Endothelial cell (in vitro differentiated cells): ENCODE measurements around the gene GHDC. TPM values are rescaled to one million over a fixed set of nuclear protein-coding genes. Genes with fewer than 3 reads are reported as not detected.

Experiments
- DNase-seq: peaks from one replicate; pipeline ENCODE4 v3.0.0; 2021; ENCODE audit warnings: low spot score
- H3K27ac Mint-ChIP-seq: one replicate; pipeline ENCODE4 v1.8.0; 2021; ENCODE audit warnings: mixed read lengths, inconsistent platforms; ENCODE audit not compliant: unreplicated experiment
- H3K27me3 Mint-ChIP-seq: one replicate; pipeline ENCODE4 v1.8.0; 2021; ENCODE audit warnings: mild to moderate bottlenecking, moderate library complexity, mixed read lengths, inconsistent platforms; ENCODE audit not compliant: unreplicated experiment
- H3K36me3 Mint-ChIP-seq: one replicate; pipeline ENCODE4 v1.8.0; 2021; ENCODE audit warnings: mild to moderate bottlenecking, low read depth, mixed read lengths, inconsistent platforms; ENCODE audit not compliant: unreplicated experiment
- H3K4me1 Mint-ChIP-seq: one replicate; pipeline ENCODE4 v1.8.0; 2021; ENCODE audit warnings: mild to moderate bottlenecking, mixed read lengths, inconsistent platforms; ENCODE audit not compliant: unreplicated experiment
- H3K4me3 Mint-ChIP-seq: one replicate; pipeline ENCODE4 v1.8.0; 2021; ENCODE audit warnings: mild to moderate bottlenecking, mixed read lengths, inconsistent platforms; ENCODE audit not compliant: unreplicated experiment
- H3K9me3 Mint-ChIP-seq: one replicate; pipeline ENCODE4 v1.8.0; 2021; ENCODE audit warnings: mixed read lengths, inconsistent platforms; ENCODE audit not compliant: unreplicated experiment
- total RNA-seq: library from RNA; stranded (reverse); fragmentation: NEBNext Ultra II Directional; extraction: Animal tissue kit (Norgen Biotek cat#: 25700); gene quantifications from one replicate; pipeline ENCODE4 v1.2.1, GENCODE V29; 2021; ENCODE audit not compliant: unreplicated experiment
- TF ChIP-seq, protein P1 (sequence below): fragments of 200-600 bp; sonication (generic); IDR thresholded peaks from one replicate; pipeline ENCODE4 v1.5.0; 2021; ENCODE audit warnings: antibody characterized with exemption; ENCODE audit not compliant: unreplicated experiment

Gene GHDC
- total RNA-seq, 1 donor from 2014 or later: 7.2 TPM

- Mint-ChIP-seq H3K36me3 (no peaks in the 10 kb centered on the region), H3K4me1 (no peaks in the 10 kb centered on the region), H3K27ac (no peak overlapping the region), H3K27me3 (no peaks in the 10 kb centered on the region), H3K4me3 (no peak overlapping the region), H3K9me3 (no peaks in the 10 kb centered on the region)
- TF ChIP-seq, protein P1, sequence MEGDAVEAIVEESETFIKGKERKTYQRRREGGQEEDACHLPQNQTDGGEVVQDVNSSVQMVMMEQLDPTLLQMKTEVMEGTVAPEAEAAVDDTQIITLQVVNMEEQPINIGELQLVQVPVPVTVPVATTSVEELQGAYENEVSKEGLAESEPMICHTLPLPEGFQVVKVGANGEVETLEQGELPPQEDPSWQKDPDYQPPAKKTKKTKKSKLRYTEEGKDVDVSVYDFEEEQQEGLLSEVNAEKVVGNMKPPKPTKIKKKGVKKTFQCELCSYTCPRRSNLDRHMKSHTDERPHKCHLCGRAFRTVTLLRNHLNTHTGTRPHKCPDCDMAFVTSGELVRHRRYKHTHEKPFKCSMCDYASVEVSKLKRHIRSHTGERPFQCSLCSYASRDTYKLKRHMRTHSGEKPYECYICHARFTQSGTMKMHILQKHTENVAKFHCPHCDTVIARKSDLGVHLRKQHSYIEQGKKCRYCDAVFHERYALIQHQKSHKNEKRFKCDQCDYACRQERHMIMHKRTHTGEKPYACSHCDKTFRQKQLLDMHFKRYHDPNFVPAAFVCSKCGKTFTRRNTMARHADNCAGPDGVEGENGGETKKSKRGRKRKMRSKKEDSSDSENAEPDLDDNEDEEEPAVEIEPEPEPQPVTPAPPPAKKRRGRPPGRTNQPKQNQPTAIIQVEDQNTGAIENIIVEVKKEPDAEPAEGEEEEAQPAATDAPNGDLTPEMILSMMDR: no peak
- no peak for DNase-seq
Observed at GRCh38 chr17:42236760-42237159, 42.5 kb upstream of the GHDC start.

DNA sequence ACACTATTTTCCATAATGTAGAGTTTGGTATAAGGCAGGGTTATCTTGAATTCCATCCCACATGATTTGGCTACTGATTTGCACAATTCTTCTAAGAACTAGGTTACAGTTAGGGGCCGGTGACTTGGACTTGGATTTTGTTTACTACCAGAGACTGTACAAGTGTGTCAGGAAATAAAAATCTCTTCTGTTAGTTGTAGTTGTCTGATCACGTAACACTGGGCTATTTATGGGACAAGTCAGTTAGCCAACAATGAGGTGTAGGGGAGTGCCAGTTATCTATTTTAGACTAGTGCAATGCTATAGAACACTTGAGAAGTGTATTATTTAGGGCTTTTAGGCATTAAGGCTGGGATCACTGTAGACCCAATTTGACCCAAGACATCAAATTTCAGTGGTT is 39.7 kb upstream of the GHDC start:
- Mint-ChIP-seq H3K27me3 (no peaks in the 10 kb centered on the region), H3K4me3 (no peak overlapping the region), H3K9me3 (no peaks in the 10 kb centered on the region), H3K4me1 (no peaks in the 10 kb centered on the region), H3K36me3 (no peaks in the 10 kb centered on the region), H3K27ac (no peak overlapping the region)
- DNase-seq: no peak
- TF ChIP-seq, protein P1: no peak

- no peaks in the 10 kb centered on the region for H3K9me3 Mint-ChIP-seq
- no peak overlapping the region for H3K27ac Mint-ChIP-seq
- peaks cover 8% of the 10 kb centered on the region for H3K4me1 Mint-ChIP-seq
- no peaks in the 10 kb centered on the region for H3K36me3 Mint-ChIP-seq
- TF ChIP-seq, protein P1: no peak
- no peak for DNase-seq
- H3K27me3 Mint-ChIP-seq: no peaks in the 10 kb centered on the region
- no peak overlapping the region for H3K4me3 Mint-ChIP-seq
Observed at GRCh38 chr17:42233156-42233555, 38.9 kb upstream of the GHDC start.

DNA sequence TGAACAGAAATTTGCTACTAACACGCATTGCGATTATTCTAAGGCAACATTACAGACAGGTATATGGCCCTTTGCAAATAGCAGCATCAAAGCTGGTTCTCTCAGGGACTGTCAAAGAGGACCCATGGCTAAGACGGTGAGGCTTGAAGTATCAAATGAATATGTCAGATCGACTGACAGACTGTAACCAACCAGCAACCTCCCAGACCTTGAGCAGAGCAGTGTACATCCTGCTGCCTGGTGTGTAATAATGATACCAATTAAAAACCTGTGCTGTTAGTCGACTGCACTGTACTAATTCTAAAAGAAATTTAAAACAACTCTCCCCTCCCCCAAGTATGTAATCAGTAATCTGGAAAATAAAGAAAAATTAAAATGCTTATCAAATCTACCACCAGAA is 35.9 kb upstream of the GHDC start:
- Mint-ChIP-seq H3K27ac (no peak overlapping the region), H3K4me1 (peaks cover 19% of the 10 kb centered on the region), H3K4me3 (no peak overlapping the region), H3K9me3 (no peaks in the 10 kb centered on the region), H3K36me3 (no peaks in the 10 kb centered on the region), H3K27me3 (no peaks in the 10 kb centered on the region)
- DNase-seq: no peak
- TF ChIP-seq, protein P1: no peak

- Mint-ChIP-seq H3K27me3 (no peaks in the 10 kb centered on the region), H3K36me3 (peaks cover 11% of the 10 kb centered on the region), H3K27ac (peak overlapping the region; percentile 67), H3K4me3 (no peak overlapping the region), H3K4me1 (peaks cover 19% of the 10 kb centered on the region), H3K9me3 (no peaks in the 10 kb centered on the region)
- TF ChIP-seq, protein P1: no peak
- no peak for DNase-seq
Observed at GRCh38 chr17:42227849-42228700, 33.8 kb upstream of the GHDC start.
